Fibroblast of villous mesenchyme (primary cell): ENCODE measurements around the gene LTB4R2. TPM values are rescaled to one million over a fixed set of nuclear protein-coding genes. Genes with fewer than 3 reads are reported as not detected.

Source experiments
- DNase-seq: peaks from one replicate; pipeline ENCODE4 v3.0.0-alpha.2; 2010; ENCODE audit warnings: low read depth
- H3K4me3 ChIP-seq: 2 replicates; pipeline ENCODE4 v1.5.1; 2011; ENCODE audit warnings: low read depth, mild to moderate bottlenecking, low read length
- CTCF ChIP-seq: IDR thresholded peaks from 2 replicates; pipeline ENCODE4 v1.5.1; 2012; ENCODE audit warnings: low read depth, mild to moderate bottlenecking, low read length; ENCODE audit not compliant: insufficient read depth
- total RNA-seq: library from RNA; depleted of rRNA; stranded (reverse); fragments of >200 nt; gene quantifications from 2 replicates; pipeline ENCODE4 v1.2.3, GENCODE V29; 2012

LTB4R2 gene
- 3.9 and 6.8 TPM in 2 replicates for total RNA-seq

GRCh38 chr14:24309538-24310264, at the start of gene LTB4R2:
LTB4R2 (plus strand) TSS chr14:24310140; CDS start chr14:24310665, 525 bp downstream.
- no peak for TF ChIP-seq CTCF
- no peak for DNase-seq
- peak within 1 kb of the TSS; percentile 21 for H3K4me3 ChIP-seq

- no peak for DNase-seq
- no peak for TF ChIP-seq CTCF
- no peak overlapping the region for H3K4me3 ChIP-seq
These were observed 49.2 kb upstream of the LTB4R2 start for GRCh38 chr14:24260780-24261157.

GRCh38 chr14:24261256-24261968, 48.5 kb upstream of the LTB4R2 start:
- no peak overlapping the region for H3K4me3 ChIP-seq
- DNase-seq, result no peak
- TF ChIP-seq CTCF, result no peak

GRCh38 chr14:24261969-24262327, 48.0 kb upstream of the LTB4R2 start:
- H3K4me3 ChIP-seq, result no peak overlapping the region
- TF ChIP-seq CTCF, result no peak
- no peak for DNase-seq

- no peak for DNase-seq
- H3K4me3 ChIP-seq, result no peak within 1 kb of the TSS
- TF ChIP-seq CTCF, result no peak
These were observed 46.9 kb upstream of the LTB4R2 start, which contains the start of gene TGM1 for GRCh38 chr14:24262821-24263733. TGM1 (minus strand) TSS chr14:24263177; CDS start chr14:24262352, 825 bp downstream.

- no peak for DNase-seq
- H3K4me3 ChIP-seq, result no peak overlapping the region
- no peak for TF ChIP-seq CTCF
These were observed 46.1 kb upstream of the LTB4R2 start for GRCh38 chr14:24263848-24264247.
